Endothelial cell (in vitro differentiated cells): Measurements from ENCODE around the gene CXCL6. TPM values are rescaled to one million over a fixed set of nuclear protein-coding genes. Genes with fewer than 3 reads are reported as not detected.

Experiments used
- DNase-seq: peaks from one replicate; pipeline ENCODE4 v3.0.0; 2021; ENCODE audit warnings: low spot score
- H3K27ac Mint-ChIP-seq: one replicate; pipeline ENCODE4 v1.8.0; 2021; ENCODE audit warnings: mixed read lengths, inconsistent platforms; ENCODE audit not compliant: unreplicated experiment
- H3K27me3 Mint-ChIP-seq: one replicate; pipeline ENCODE4 v1.8.0; 2021; ENCODE audit warnings: mild to moderate bottlenecking, moderate library complexity, mixed read lengths, inconsistent platforms; ENCODE audit not compliant: unreplicated experiment
- H3K36me3 Mint-ChIP-seq: one replicate; pipeline ENCODE4 v1.8.0; 2021; ENCODE audit warnings: mild to moderate bottlenecking, low read depth, mixed read lengths, inconsistent platforms; ENCODE audit not compliant: unreplicated experiment
- H3K4me1 Mint-ChIP-seq: one replicate; pipeline ENCODE4 v1.8.0; 2021; ENCODE audit warnings: mild to moderate bottlenecking, mixed read lengths, inconsistent platforms; ENCODE audit not compliant: unreplicated experiment
- H3K4me3 Mint-ChIP-seq: one replicate; pipeline ENCODE4 v1.8.0; 2021; ENCODE audit warnings: mild to moderate bottlenecking, mixed read lengths, inconsistent platforms; ENCODE audit not compliant: unreplicated experiment
- H3K9me3 Mint-ChIP-seq: one replicate; pipeline ENCODE4 v1.8.0; 2021; ENCODE audit warnings: mixed read lengths, inconsistent platforms; ENCODE audit not compliant: unreplicated experiment
- CTCF ChIP-seq: fragments of 200-600 bp; sonication (generic); IDR thresholded peaks from one replicate; pipeline ENCODE4 v1.5.0; 2021; ENCODE audit warnings: antibody characterized with exemption; ENCODE audit not compliant: unreplicated experiment
- total RNA-seq: library from RNA; stranded (reverse); fragmentation: NEBNext Ultra II Directional; extraction: Animal tissue kit (Norgen Biotek cat#: 25700); gene quantifications from one replicate; pipeline ENCODE4 v1.2.1, GENCODE V29; 2021; ENCODE audit not compliant: unreplicated experiment

CXCL6 gene
- total RNA-seq, 1 donor from 2014 or later = 0.15 TPM

- peaks cover 8% of the 10 kb centered on the region for H3K27me3 Mint-ChIP-seq
- peak overlapping the region; percentile 55 for H3K27ac Mint-ChIP-seq
- H3K36me3 Mint-ChIP-seq = no peaks in the 10 kb centered on the region
- peaks cover 44% of the 10 kb centered on the region for H3K4me1 Mint-ChIP-seq
- H3K4me3 Mint-ChIP-seq = no peak overlapping the region
- no peaks in the 10 kb centered on the region for H3K9me3 Mint-ChIP-seq
- TF ChIP-seq CTCF = no peak
- DNase-seq = no peak
Measured at GRCh38 chr4:73872316-73873108, 36.0 kb downstream of the CXCL6 start.

- H3K27me3 Mint-ChIP-seq = peaks cover 6% of the 10 kb centered on the region
- no peak for DNase-seq
- no peaks in the 10 kb centered on the region for H3K9me3 Mint-ChIP-seq
- no peak overlapping the region for H3K4me3 Mint-ChIP-seq
- H3K36me3 Mint-ChIP-seq = no peaks in the 10 kb centered on the region
- H3K27ac Mint-ChIP-seq = no peak overlapping the region
- H3K4me1 Mint-ChIP-seq = peaks cover 33% of the 10 kb centered on the region
- no peak for TF ChIP-seq CTCF
Measured at GRCh38 chr4:73874386-73874785, 37.9 kb downstream of the CXCL6 start.

GRCh38 chr4:73875401-73875800, 38.9 kb downstream of the CXCL6 start:
- Mint-ChIP-seq H3K36me3 (no peaks in the 10 kb centered on the region), H3K27ac (no peak overlapping the region), H3K4me1 (peaks cover 26% of the 10 kb centered on the region), H3K9me3 (no peaks in the 10 kb centered on the region), H3K27me3 (peaks cover 4% of the 10 kb centered on the region), H3K4me3 (no peak overlapping the region)
- DNase-seq = no peak
- no peak for TF ChIP-seq CTCF

- Mint-ChIP-seq H3K36me3 (no peaks in the 10 kb centered on the region), H3K4me1 (peaks cover 4% of the 10 kb centered on the region), H3K27me3 (no peaks in the 10 kb centered on the region), H3K9me3 (no peaks in the 10 kb centered on the region), H3K4me3 (no peak overlapping the region), H3K27ac (no peak overlapping the region)
- no peak for DNase-seq
- TF ChIP-seq CTCF = no peak
Measured at GRCh38 chr4:73883306-73883705, 46.8 kb downstream of the CXCL6 start.

- DNase-seq = no peak
- H3K27me3 Mint-ChIP-seq = no peaks in the 10 kb centered on the region
- H3K9me3 Mint-ChIP-seq = no peaks in the 10 kb centered on the region
- H3K36me3 Mint-ChIP-seq = no peaks in the 10 kb centered on the region
- H3K4me3 Mint-ChIP-seq = no peak overlapping the region
- H3K27ac Mint-ChIP-seq = no peak overlapping the region
- no peaks in the 10 kb centered on the region for H3K4me1 Mint-ChIP-seq
- no peak for TF ChIP-seq CTCF
Measured at GRCh38 chr4:73885574-73886267, 49.2 kb downstream of the CXCL6 start.
